IPS DF 4.7 (cell line): ENCODE measurements around the gene FANCC.

Experiments used
- DNase-seq: peaks from one replicate; pipeline ENCODE4 v3.0.0-alpha.2; 2013; ENCODE audit warnings: low spot score; ENCODE audit errors: extremely low read depth

Gene FANCC

DNA sequence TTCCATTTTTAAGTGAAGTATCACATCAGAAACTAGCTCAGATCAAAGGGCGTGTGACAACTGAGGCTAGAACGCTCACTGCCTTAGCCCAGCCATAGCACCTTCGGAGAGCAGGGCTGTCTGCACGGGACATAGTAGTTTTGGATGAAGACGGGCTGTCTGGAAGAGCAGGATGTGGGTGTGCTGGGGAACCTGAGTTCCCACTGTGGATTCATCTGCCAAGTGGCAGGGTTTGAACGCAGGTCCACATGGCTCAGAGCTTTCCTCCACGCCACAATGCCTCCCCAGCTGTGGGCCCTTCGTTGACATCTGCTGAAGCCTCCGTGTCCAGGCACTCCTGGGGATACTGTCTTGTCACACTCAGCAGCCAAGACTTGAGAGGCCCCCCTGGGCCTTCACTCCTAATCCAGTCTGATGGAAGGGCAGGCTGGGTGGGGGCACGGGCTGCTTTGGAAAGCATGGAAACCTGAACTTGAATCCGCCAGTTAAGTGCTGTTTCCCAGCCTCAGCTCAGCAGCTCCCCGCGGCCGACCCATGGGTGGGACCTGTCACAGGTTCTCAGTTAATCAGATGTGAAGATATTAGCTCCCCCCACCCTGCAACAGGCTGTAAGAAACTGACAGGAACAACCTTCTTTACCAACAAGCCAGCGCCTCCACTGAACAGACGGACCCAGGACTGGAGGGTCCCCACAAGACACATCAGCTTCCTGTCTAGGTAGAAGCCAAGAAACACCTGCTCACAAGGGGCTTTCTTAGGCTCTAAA, 228.1 kb downstream of the FANCC start:
- no peak for DNase-seq

DNA sequence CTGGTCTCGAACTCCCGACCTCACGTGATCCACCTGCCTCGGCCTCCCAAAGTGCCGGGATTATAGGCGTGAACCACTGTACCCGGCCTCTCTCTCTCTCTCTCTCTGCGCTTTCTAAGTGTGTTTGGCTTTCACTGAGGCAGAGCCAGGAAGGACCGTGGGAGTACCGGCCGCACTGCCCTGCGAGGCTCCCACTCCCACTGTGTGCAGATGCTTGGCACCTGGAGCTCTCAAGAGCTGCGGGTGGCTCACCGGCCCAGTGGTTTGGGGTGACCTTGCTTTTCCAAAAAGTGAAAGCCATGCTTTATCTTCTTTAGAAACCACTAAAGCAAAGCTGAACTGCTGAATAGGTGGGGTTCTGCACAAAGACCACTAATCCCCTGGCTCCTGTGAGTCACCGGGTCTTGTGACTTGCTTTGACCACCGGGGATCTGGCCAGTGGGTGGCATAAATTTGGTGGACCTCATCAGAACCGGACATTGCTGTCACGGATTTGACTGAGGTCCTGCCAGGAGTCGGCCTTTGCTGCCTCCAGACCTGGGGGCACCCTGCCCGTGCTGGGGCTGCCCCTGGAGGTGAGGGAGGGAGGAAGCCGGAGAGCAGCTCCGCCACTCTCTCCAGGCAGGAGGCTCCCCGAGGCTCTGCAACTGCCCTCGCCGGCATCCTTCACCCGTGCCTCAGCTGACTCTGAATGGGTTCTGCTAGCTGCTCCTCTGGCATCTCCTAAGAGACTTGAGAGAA, 228.9 kb downstream of the FANCC start:
- DNase-seq, result no peak

DNA sequence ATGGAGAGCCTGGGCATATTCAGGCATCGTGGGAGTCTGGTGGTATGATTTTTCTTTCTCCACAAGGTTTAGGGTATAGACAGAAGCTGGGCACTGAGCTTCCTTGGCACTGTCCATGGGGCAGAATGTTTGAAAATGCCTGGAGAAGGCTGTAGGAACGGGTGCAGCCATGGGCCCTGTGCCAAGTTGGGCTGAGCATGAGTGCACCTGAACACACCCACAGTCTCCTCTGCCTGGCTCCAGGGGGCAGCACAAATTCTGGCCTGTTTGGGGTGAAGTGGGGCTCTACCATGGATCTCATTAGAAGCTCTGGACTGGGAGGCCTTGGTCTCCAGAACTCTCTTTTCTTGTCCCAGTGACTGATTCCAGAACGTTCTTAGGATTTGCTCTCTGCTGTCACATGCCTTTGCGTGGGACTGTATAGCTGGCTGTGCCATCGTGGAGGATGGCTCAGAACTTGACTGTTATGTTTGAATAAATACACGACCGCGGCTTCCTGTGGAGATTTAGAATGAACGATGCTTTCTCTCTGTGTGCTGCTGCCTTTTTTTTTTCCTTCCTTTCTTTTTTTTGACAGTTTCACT, 229.8 kb downstream of the FANCC start:
- DNase-seq, result no peak

DNA sequence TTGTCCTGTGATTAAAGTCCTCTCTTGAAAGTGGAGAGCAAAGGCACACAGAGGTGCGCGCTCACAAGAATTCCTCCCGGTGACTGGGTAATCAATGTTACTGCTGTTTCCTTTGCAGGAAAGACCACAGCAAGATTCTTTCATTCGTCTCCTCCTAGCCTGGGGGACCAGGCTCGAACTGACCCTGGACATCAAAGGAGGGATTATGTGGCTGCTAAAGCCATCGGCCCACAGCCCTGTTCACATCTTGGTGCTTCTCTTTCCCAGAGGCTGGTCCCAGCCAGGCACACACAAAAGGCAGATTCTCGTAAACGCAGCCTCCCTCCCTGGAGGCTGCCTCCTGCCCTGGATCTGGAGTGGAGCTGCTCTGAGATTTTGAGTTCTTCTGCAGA, 230.9 kb downstream of the FANCC start:
- DNase-seq, result no peak

DNA sequence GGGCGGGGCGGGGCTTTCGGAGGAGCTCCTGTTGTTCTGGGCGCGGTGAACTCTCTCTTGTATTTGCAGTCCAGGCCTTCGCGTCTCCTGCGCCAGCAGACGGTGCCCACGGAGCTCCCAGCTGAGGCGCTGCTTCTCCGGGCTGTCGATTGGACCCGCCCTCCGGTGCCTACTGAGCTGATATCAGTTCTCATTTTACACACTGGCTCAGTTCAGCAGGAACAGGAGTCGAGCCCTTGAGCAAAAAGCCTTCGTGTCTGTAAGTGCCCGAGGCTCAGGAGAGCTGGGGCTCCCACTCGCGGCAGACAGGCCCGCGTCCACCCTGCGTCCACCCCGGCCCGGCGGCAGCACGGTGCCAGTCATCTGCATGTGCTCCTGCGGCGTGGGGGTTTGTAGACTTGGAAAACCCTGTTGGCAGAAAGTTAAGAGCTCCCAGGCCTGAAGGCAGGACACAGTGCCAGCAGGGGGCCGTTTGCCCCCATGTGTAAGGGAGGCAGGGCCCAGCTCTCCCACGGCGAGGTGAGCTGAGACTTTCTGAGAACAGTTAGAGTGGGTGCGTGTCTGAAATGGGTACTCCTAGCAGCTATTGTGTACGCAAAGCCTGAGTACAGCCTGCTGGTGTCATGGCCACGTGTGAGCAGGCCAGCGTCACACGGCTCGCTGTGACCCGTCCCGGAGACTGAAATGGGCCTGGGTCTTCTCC, 231.5 kb downstream of the FANCC start:
- DNase-seq, result no peak

DNA sequence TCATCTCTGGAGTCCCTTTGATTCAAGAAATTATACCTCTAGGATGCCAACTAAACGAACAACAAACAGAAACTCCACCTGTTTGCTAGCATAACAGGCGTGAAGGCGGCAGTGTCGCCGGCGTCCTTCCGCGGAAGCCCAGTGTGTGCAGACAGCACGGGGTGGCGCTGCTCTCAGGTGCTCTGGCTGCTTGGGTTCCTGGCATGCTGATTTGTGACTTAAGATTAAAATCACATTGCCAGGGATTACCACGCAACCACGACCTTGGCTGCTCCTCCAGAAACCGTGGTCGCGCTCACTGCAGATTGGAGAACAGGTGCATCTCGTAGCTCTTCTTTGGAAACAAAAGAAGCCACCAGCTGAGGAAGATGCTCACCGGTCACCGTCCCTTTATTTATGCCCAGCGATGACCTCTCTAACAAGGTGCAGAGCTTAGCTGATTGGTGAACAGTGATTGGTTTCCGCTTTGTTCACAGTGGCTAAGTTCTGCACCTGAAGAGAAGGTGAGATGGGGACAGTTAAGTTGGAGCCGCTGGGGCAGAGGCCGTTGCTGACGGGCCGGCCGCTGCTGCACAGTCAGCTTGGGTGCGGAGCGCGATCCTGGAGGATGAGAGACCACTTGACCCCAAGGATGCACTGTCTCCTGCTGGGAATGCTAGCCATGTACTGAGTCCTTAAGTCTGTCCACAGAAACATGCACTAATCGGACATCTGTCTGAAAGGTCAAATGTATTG, 232.3 kb downstream of the FANCC start:
- DNase-seq, result no peak

DNA sequence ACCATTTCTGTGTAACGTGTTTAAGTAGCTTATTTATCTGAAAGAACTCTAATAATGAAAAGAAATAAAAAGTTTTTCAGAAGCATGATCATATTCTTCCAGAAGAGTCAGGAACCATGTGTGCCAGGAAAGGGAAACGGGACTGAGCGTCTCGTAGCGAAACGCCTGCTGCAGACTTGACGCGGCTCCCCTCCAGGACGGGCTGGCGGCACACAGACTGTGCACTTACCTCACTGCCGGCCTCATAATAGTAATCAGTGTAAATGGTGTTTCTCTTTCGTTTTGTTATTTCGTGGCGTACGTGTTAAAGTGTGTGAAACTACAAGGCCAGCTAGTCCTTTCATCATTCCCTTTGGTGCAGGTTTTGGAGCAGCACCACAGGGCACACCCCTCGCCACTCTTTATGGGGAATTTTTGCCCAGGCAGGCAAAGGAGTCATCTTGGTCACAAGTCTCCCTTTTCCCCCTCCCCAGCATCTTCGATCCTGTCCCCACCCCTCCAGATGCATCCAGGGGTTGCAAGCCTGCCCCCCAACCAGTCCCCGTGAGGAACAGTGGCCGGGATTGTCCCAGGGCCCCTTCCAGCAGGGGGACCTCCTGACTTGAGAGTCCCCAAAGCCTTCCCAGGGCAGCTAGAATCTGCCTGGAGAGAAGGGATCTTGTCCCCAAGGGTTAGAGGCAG, 233.1 kb downstream of the FANCC start:
- no peak for DNase-seq

DNA sequence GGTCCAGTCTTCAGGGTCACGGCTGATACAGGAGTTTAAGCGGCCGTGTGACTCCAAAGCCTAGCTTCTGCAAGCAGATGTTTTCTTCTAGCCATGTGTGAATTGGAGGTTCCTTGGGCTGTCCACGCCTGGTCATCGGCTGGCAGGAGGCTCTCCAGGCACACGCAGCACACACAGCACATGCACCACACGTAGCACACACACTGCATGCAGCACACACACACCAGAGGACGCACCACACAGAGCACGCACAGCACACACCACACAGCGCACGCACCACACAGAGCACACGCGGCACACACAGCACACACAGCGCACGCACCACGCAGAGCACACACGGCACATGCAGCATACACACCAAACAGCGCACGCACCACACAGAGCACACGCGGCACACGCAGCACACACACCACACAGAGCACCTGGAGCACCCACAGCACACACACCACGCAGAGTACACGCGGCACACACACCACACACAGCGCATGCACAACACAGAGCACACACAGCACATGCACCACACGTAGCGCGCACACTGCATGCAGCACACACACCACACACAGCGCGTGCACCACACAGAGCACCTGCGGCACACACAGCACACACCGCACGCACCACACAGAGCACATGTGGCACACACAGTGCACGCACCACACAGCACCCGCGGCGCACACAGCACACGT, 234.3 kb downstream of the FANCC start:
- DNase-seq, result no peak

DNA sequence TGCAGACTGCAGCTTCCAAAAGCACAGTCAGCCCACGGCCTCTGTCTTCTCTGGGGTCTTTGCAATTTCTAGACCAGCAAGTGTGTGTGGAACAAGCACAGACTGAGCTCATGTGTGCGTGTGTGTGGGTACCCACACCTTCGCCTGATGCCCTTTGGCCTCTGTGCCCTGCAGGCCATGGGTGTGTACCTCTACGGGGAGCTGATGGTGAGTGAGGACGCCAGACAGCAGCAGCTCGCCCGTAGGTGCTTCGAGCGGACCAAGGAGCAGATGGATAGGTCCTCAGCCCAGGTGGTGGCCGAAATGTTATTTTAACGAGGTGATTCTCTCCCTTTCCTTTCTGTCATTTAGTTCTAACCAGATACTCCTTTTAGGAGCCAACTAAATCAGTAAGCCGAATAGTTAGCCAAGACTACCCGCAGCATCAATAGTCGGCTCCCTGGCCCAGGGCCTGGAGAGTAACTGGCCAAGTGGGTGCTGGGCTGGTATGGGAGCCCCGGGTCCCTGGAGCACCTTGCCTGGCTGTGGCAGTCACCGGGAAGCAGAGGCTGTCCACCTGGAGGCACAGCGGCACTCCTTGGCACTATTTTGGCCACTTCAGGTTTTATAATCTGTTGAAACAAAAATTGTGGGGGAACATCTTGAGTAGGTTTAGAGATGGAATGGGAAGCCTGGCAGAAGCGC, 235.0 kb downstream of the FANCC start:
- DNase-seq, result no peak

DNA sequence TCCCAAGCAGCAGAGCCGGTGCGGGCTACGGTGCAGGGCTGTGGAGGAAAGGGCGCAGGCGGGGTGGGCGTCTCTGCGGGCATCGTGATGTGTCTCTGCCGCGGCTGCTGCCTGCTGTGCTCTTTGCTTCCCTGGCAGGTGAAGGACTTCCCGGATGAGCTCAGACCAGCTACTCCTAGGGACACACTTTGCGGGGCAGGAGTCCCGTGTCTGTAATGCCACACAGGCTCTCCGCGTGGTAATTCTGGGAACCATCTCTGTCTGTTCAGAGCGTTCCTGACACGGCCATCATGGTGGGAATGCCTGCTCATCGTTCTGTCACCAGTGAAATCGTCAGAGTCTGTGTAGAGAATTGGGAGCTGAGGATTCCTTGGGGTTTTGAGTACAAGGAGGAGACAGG, 235.5 kb downstream of the FANCC start:
- no peak for DNase-seq

DNA sequence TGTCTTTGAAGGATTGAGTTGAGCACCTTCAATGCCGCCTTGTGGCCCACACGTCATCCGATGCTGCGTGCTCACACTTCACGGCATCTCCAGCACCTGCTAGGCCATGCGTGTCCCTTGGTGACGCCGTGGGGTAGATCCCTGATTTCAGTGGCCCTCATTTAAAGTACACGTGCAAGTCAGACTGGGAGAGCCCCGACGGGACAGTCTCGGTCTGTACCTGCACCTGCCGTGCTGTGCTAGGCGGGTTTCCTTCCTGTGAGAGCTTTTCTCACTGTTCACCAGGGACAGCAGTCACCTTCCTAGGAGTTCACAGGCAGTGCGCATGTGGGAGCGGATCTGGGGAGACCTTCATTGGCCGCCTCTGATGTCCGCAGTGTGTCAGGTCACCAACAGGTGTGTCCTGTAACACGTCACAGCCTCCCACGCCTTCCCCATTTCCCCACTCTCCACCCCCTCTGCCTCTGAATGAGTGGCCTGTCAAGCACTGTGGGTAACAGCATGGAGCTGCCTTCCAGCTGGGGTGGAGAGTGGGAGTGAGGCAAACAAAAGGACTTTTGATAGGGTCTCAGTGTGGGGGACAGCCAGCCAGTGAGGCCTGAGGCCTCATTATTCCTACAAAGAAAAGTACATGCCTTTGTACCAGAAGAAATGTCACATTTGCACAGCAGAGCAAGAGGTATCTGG, 236.4 kb downstream of the FANCC start:
- no peak for DNase-seq

DNA sequence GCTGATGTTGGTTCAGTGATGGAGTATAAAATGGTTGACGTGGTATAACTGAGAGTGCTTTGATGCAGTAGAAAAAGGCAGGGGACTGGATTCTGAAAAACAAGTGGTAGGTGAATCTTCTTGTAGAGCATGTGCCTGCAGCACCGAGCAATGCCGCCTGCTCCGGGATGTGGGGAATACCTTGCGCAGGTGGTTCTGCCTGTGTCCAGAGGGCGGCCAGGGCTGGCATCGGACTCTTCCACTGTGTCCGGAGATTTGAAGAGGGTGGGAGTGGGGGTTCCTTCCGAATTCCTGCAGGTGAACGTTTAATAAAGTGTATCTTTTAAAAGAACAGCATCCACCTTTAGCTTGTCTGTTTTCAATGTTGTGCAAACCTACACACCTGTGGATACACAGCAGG, 238.0 kb downstream of the FANCC start:
- DNase-seq, result no peak

DNA sequence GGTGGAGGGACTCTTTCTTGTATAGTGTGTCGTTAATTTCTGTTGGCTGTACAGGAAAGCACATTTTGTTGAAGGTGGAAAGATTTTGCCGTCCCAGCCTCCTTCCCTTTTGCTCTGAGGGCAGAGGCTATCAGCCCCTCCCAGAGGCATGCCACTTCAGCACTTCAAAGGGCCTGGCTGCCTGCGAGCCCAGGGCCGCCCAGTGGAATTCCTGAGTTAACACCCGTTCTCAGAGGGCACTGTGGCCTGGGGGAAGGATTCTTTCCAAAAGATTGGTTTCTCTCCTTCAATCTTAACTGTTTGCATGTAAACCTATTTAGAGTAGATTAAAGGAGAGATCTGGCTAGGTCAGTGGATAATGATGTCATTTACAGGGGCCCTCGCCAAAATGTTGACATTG, 238.6 kb downstream of the FANCC start:
- no peak for DNase-seq

DNA sequence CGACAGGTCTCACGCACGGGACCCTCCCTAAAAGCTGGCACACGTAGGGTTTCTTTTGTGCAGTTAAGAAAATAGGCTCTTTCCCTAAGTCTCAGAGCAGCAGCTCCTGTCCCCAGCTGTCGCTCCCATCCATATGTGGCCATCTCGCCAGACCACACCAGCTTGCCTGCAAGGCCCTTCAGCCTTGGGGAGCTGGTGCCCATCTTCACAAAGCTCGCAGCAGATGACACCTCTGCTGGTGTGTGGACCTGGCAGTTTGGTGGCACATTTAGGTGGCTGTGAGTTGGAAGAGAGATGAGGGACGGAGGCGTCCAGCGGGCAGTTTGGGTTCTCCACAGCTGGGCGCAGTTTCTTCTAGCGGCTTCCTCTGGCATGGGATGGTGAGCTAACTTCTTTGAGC, 239.0 kb downstream of the FANCC start:
- DNase-seq, result no peak

DNA sequence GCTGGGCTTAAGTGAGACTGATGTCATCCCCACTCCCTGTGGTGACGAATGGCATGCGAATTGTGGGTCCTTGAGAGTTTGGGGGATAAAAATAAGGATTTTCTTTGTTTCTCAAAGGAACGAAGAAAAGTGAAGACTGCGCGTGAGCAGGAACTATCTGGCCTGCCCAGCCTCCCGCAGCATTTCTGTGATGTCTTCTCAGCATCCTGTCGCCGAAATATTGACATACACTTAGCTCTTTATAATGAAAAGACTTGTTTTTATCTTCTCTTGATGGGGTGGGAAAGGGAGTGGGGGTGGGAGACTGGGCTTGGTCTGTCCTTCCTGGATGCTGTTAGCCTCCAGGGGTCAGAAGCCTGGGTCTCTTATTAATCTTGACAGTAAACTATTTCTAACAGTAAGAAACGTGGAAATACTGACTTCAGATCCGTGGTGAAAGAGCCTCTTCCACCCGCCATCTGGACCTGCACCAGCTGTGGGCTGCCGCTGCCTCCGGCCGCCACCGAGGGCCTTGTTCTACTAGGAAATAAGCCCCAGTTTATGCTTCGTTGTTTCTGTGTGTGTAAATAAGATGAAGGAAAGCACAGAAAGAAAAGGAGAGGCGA, 239.6 kb downstream of the FANCC start:
- no peak for DNase-seq

DNA sequence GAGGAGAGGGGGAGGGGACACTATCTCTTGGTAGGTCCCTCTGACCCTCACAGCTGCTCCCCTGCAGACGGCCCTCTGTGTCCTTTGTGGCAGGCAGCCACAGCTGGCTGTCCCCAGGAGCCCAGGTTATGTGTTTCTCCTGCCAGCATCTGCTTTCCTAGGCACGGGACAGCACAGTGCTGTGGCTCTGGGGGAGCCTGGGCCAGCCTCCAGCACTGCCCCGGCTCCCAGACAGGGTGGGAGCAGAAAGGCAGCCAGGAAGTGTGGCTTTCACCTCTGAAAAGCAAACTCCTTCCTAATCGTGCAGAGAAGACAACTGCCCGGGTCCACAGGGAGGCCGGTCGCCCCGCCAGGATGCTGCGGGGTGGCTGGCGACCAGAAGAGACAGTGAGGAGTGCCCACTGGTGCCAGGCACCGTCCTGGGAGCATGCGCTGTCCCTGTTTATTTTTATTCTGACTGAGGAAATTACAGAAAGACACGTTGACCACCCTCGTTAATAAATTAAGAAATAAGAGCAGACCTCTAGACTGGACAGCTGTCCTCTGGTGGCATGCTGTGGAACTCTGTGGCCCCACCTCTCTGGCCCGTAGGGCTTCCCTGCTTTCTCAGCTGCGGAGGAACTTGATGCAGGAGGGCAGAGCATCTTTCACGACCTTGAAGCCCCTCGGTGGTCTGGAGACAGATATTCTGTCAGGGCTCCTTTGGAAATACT, 240.3 kb downstream of the FANCC start:
- DNase-seq, result no peak

DNA sequence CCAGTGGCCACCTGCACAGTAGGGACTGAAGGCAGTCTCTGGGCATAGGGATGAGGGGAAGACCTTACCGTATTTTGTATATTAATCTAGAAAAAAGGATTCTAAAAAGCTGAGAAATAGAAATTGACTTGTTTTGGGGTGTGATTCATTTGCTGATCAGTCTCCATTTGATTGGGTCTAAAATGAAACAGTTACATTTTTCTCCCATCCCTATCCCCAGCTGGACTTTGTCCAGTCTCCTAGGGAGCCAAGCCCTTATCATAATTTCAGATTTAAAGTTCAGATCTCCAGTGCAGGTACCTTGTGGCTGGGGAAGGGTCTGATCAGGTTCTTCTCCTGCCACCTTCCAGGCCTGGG, 240.8 kb downstream of the FANCC start:
- no peak for DNase-seq

DNA sequence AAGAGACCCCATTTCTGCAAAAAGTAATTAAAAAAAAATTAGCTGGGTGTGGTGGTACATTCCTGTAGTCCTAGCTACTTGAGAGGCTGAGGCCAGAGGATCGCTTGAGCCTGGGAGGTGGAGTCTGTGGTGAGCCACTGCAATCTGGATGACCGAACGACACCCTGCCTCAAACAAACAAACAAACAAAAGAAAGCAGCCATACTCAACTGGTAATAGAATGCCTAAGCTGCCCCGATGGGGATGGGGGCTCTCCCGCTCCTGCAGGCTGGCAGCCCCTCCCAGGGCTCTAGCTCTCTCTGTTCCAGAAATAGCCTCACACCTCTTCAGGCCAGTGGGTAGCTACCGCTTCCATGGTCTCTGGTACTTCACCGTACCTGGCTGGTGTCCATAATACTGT, 241.8 kb downstream of the FANCC start:
- DNase-seq, result no peak
